Measurements from ENCODE around the gene KRTAP1-5. TPM values are rescaled to one million over a fixed set of nuclear protein-coding genes. Genes with fewer than 3 reads are reported as not detected.
A peak's percentile ranks its signal among the peaks of the same experiment; 100 is the strongest.
"Not testable (repeated sequence)": the region's sequence is repeated elsewhere in the genome, so short reads cannot be mapped to it uniquely, and the experiment has no call there.

The KRTAP1-5 gene
- total RNA-seq, 1 donor from 2014 or later, result not detected

GRCh38 chr17:41065829-41066624 is 39.0 kb upstream of the KRTAP1-5 start, which contains the start of gene KRTAP2-4:
Gene KRTAP2-4, minus strand, starts transcription at chr17:41065879. Its CDS starts 34 bp downstream, at chr17:41065845.
- Mint-ChIP-seq H3K36me3 (ENCODE audit: low read depth, unreplicated experiment) (no peaks in the 10 kb centered on the region), H3K4me3 (ENCODE audit: unreplicated experiment) (no peak within 1 kb of the TSS), H3K4me1 (ENCODE audit: low read depth, unreplicated experiment) (peaks cover 35% of the 10 kb centered on the region), H3K27me3 (ENCODE audit: low read depth, unreplicated experiment) (no peaks in the 10 kb centered on the region), H3K9me3 (ENCODE audit: unreplicated experiment) (peaks cover 2% of the 10 kb centered on the region), H3K27ac (ENCODE audit: unreplicated experiment) (peak within 1 kb of the TSS; percentile 83)
- peak; percentile 97 for FAIRE-seq
- TF ChIP-seq CTCF (IDR thresholded peaks at IDR 0.05; ENCODE audit: insufficient read depth, low read depth, low read length) (no peak), EZH2 (IDR thresholded peaks at IDR 0.05; ENCODE audit: insufficient read depth, low read length) (no peak)
- H4K20me1 ChIP-seq (ENCODE audit: insufficient read depth, low read length), result no peaks in the 10 kb centered on the region
- peak within 1 kb of the TSS; percentile 40 for H3K9ac ChIP-seq (ENCODE audit: low read length)
- no peak within 1 kb of the TSS for H2AFZ ChIP-seq (ENCODE audit: low read depth, low read length)
- H3K4me1 ChIP-seq (ENCODE audit: insufficient read depth, low read length), result peaks cover 37% of the 10 kb centered on the region
- no peaks in the 10 kb centered on the region for H3K79me2 ChIP-seq (ENCODE audit: insufficient read depth, low read length)
- H3K9me3 ChIP-seq (ENCODE audit: insufficient read depth, low read depth, low read length), result no peaks in the 10 kb centered on the region
- H3K27me3 ChIP-seq (ENCODE audit: insufficient read depth, low read length), result no peaks in the 10 kb centered on the region
- H3K27ac ChIP-seq (ENCODE audit: low read depth, low read length), result peak within 1 kb of the TSS; percentile 86
- H3K4me2 ChIP-seq (ENCODE audit: low read length), result peak within 1 kb of the TSS; percentile 16
- H3K4me3 ChIP-seq (ENCODE audit: insufficient read depth, low read depth, low read length), result no peak within 1 kb of the TSS
- DNase-seq (ENCODE audit: low read depth), result peak; percentile 99
- no peaks in the 10 kb centered on the region for H3K36me3 ChIP-seq (ENCODE audit: insufficient read depth, low read length)

- H3K9me3 ChIP-seq (ENCODE audit: insufficient read depth, low read depth, low read length); FAIRE-seq; H3K36me3 Mint-ChIP-seq (ENCODE audit: low read depth, unreplicated experiment); H4K20me1 ChIP-seq (ENCODE audit: insufficient read depth, low read length); H3K27me3 ChIP-seq (ENCODE audit: insufficient read depth, low read length); H3K9me3 Mint-ChIP-seq (ENCODE audit: unreplicated experiment); DNase-seq (ENCODE audit: low read depth); H3K27me3 Mint-ChIP-seq (ENCODE audit: low read depth, unreplicated experiment); H2AFZ ChIP-seq (ENCODE audit: low read depth, low read length); H3K36me3 ChIP-seq (ENCODE audit: insufficient read depth, low read length); H3K4me2 ChIP-seq (ENCODE audit: low read length); H3K4me3 Mint-ChIP-seq (ENCODE audit: unreplicated experiment); H3K4me3 ChIP-seq (ENCODE audit: insufficient read depth, low read depth, low read length); H3K27ac ChIP-seq (ENCODE audit: low read depth, low read length); H3K79me2 ChIP-seq (ENCODE audit: insufficient read depth, low read length); H3K9ac ChIP-seq (ENCODE audit: low read length): not testable (repeated sequence)
- H3K4me1 ChIP-seq (ENCODE audit: insufficient read depth, low read length), result peaks cover 45% of the 10 kb centered on the region
- Mint-ChIP-seq H3K27ac (ENCODE audit: unreplicated experiment) (peak overlapping the region; percentile 42), H3K4me1 (ENCODE audit: low read depth, unreplicated experiment) (peaks cover 43% of the 10 kb centered on the region)
These were observed 38.1 kb upstream of the KRTAP1-5 start for GRCh38 chr17:41065016-41065689.

DNA sequence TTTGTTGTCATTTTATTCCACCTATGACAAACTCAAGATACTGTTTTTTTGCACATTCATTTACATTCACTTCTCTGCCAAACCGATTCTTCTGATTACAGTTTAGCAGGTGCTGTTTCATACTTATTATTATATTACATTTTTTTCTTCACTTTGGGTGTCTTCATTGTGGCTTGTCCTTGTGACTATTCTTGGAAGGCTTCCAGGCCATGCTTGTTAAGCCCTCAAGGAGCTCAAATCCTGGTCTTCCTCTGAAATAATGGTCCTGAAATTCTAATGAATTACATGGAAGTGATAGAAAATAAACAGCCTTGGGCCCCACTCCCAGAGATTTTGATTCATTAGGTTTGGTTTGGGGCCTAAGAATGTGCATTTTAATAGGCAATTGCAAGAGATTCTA is 37.3 kb upstream of the KRTAP1-5 start:
- TF ChIP-seq CTCF (IDR thresholded peaks at IDR 0.05; ENCODE audit: insufficient read depth, low read depth, low read length), result no peak
- no peak for TF ChIP-seq EZH2 (IDR thresholded peaks at IDR 0.05; ENCODE audit: insufficient read depth, low read length)
- Histone ChIP-seq H3K79me2 (ENCODE audit: insufficient read depth, low read length) (no peaks in the 10 kb centered on the region), H3K4me1 (ENCODE audit: insufficient read depth, low read length) (peaks cover 52% of the 10 kb centered on the region), H3K4me3 (ENCODE audit: insufficient read depth, low read depth, low read length) (no peak overlapping the region), H3K36me3 (ENCODE audit: insufficient read depth, low read length) (no peaks in the 10 kb centered on the region), H3K4me2 (ENCODE audit: low read length) (no peak overlapping the region), H2AFZ (ENCODE audit: low read depth, low read length) (no peak overlapping the region), H4K20me1 (ENCODE audit: insufficient read depth, low read length) (no peaks in the 10 kb centered on the region), H3K9me3 (ENCODE audit: insufficient read depth, low read depth, low read length) (no peaks in the 10 kb centered on the region), H3K27me3 (ENCODE audit: insufficient read depth, low read length) (no peaks in the 10 kb centered on the region), H3K9ac (ENCODE audit: low read length) (no peak overlapping the region), H3K27ac (ENCODE audit: low read depth, low read length) (no peak overlapping the region)
- no peak for FAIRE-seq
- Mint-ChIP-seq H3K27ac (ENCODE audit: unreplicated experiment) (no peak overlapping the region), H3K27me3 (ENCODE audit: low read depth, unreplicated experiment) (no peaks in the 10 kb centered on the region), H3K9me3 (ENCODE audit: unreplicated experiment) (peaks cover 2% of the 10 kb centered on the region), H3K36me3 (ENCODE audit: low read depth, unreplicated experiment) (no peaks in the 10 kb centered on the region), H3K4me1 (ENCODE audit: low read depth, unreplicated experiment) (peaks cover 50% of the 10 kb centered on the region), H3K4me3 (ENCODE audit: unreplicated experiment) (no peak overlapping the region)
- DNase-seq (ENCODE audit: low read depth), result no peak
